Stimulated activated CD4-positive, alpha-beta T cell treated with anti-CD3 and anti-CD28 coated beads, Interleukin-2, amount 100 ng/mL, for 24 hours (primary cell): Measurements from ENCODE around the gene PRELID2.
"Not testable (repeated sequence)": the region's sequence is repeated elsewhere in the genome, so short reads cannot be mapped to it uniquely, and the experiment has no call there.

Experiments used
- DNase-seq, 2 donors: peaks; one replicate each; pipeline ENCODE4 v3.0.0-alpha.2; 2020

PRELID2 gene

DNA sequence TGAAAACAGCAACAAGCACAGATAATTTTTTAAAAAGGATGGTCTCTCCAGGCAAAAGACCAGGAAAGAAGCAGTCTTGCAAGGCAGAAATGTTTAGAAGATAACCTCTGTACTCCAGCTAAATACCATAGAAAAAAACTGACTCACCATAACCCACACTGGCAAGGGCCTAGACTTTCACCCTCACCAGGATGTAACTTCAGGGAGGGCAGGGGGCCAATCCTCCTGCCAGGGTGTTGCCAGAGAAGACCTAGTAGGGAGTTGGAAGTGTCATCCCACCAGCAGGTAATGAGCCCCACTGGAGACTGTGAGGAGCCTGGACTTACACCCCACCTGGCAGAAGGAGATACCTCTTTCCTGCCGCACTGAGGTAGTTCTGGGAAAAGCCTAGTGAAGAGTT is 97.6 kb downstream of the PRELID2 start:
- no peak for DNase-seq

DNA sequence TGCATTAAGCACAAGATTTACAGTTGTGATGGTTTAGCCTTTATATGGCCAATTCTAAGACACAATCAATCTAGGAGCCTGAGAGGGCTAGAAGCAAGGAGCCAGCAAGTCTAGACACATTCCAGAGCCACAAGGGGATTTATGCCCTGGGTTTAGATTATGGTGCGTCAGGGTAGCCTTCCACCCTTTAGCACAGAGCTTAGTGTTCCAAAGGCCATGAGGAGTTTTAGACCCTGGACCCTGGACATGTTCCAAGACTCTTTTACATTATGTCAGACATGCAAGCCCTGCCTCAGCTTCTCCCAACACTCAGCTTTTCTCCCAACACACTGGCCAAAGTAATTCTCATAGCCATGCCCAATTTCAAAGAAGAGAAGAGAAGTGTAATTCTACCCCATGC is 105.2 kb downstream of the PRELID2 start:
- not testable (repeated sequence) for DNase-seq

DNA sequence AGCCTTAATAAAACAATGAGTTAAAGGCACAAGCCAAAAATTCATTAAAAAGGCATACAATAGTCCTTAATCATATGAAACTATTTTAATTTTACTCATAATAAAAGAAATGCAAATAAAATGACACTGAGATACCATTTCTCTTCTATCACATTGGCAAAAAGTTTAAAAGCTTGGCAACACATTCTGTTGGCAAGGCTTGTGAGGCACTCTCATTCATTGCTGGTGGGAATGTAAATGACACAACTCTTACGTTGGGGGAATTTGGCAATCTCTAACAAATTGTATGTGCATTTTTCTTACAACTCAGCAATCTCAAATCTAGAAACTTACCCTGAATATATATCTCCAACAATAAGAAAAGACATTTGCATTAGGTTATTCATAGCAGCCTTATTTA is 111.6 kb downstream of the PRELID2 start:
- DNase-seq, result no peak

DNA sequence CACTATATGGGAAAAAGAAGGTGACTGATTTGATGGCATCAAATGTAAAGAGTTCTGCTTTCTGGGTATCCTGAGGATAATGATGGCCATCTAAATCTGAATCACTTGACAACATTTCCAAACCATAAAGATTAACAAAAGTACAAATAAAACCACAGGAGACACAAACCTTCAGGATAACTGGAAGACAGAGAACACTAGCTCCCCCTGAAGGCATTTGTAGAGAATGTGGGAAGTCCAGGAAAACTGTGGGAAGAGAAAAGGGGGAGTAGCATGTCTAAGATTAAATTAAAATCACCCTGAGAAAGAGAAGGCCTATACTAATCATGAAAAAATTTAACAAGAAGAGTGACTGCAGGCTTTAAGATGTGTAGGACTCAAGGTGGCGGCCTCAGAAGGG is 116.2 kb downstream of the PRELID2 start:
- no peak for DNase-seq

DNA sequence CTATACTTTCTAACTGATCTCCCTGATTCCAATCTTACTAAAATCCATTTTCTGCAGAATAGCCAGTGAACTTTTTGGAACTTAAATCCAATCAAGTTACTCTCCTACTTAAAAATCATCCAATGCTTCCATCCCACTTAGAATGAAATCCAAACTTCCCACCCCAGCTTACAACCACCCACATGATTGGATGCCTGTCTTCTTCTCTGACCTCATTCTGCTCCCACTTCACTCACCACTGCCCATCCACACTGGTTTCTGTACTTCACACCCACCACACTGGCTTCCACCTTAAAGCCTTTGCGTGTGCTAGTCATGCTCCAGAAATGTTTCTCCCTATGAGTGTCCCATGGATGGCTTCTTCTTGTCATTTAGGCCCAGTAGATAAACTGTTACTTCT is 119.7 kb downstream of the PRELID2 start:
- no peak for DNase-seq

DNA sequence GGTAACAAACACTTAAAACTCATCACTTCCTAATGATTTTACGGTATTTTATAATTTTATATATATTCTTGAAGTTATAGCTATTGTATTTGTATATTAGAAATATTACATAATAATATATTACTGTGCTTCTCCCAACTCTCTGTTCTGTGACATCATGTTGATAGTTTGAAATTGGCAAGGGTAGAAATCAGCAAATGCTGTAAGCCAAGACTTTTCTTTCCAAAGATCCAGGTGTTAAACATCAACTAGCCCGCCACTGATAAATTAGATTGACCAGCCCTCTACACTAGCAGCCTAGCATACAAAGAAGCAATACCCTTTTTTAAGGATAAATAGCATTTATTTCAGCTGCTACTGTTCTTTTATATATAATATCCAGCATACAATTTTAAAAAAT is 122.9 kb downstream of the PRELID2 start:
- no peak for DNase-seq

DNA sequence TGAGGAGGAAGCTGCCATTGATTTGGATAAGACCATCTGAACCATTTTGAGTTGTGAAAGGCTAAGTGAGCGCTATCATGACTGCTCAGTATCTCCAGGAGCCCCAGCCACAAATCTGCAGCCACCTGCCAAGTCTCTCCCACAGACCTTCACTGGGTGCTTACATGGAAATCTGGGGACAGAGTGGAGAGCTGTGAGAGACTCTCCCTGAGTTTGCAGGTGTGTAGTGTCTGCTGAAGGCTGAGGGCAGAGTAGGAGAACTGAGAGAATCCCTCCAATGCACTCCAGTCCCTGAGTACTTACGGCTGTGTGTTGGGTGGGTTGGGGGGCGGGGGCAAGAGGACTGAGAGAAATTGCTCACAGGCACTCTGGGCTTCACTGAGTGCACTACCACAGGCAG is 123.7 kb downstream of the PRELID2 start:
- DNase-seq, result no peak
